Endodermal cell (in vitro differentiated cells): ENCODE measurements around the gene MGAT5. TPM values are rescaled to one million over a fixed set of nuclear protein-coding genes. Genes with fewer than 3 reads are reported as not detected.

Experiments
- DNase-seq: peaks from one replicate; pipeline ENCODE4 v3.0.0-alpha.2; 2017
- H3K27ac ChIP-seq: 2 replicates; pipeline ENCODE4 v1.5.1; 2013; ENCODE audit warnings: mild to moderate bottlenecking, low read depth, low read length, moderate library complexity
- H3K27me3 ChIP-seq: 2 replicates; pipeline ENCODE4 v1.6.1; 2013; ENCODE audit warnings: mild to moderate bottlenecking, low read length, moderate library complexity; ENCODE audit not compliant: insufficient read depth, control insufficient read depth, poor library complexity, severe bottlenecking
- H3K36me3 ChIP-seq: 2 replicates; pipeline ENCODE4 v1.7.0; 2013; ENCODE audit warnings: mild to moderate bottlenecking, low read length, moderate library complexity; ENCODE audit not compliant: control insufficient read depth, insufficient read depth
- H3K4me1 ChIP-seq: one replicate; pipeline ENCODE4 v1.7.0; 2013; ENCODE audit warnings: low read length; ENCODE audit not compliant: control insufficient read depth, insufficient read depth
- H3K4me3 ChIP-seq: 2 replicates; pipeline ENCODE4 v1.5.1; 2013; ENCODE audit warnings: mild to moderate bottlenecking, low read length, moderate library complexity
- H3K9ac ChIP-seq: 2 replicates; pipeline ENCODE4 v1.6.1; 2013; ENCODE audit warnings: mild to moderate bottlenecking, low read length, moderate library complexity; ENCODE audit not compliant: poor library complexity, severe bottlenecking; ENCODE audit errors: extremely low read depth
- H3K9me3 ChIP-seq: 2 replicates; pipeline ENCODE4 v1.6.1; 2013; ENCODE audit warnings: mild to moderate bottlenecking, low read length, moderate library complexity; ENCODE audit not compliant: control insufficient read depth
- H3K27ac Mint-ChIP-seq: 2 replicates; pipeline ENCODE4 v1.8.0; 2020; ENCODE audit warnings: mixed read lengths
- H3K27me3 Mint-ChIP-seq: 2 replicates; pipeline ENCODE4 v1.8.0; 2021; ENCODE audit warnings: mild to moderate bottlenecking, mixed read lengths; ENCODE audit not compliant: insufficient read depth
- H3K36me3 Mint-ChIP-seq: 2 replicates; pipeline ENCODE4 v1.8.0; 2020; ENCODE audit warnings: low read depth, mixed read lengths
- H3K4me1 Mint-ChIP-seq: 2 replicates; pipeline ENCODE4 v1.8.0; 2020; ENCODE audit warnings: mixed read lengths
- H3K4me3 Mint-ChIP-seq: 2 replicates; pipeline ENCODE4 v1.8.0; 2020; ENCODE audit warnings: mild to moderate bottlenecking, moderate library complexity, mixed read lengths
- H3K9me3 Mint-ChIP-seq: 2 replicates; pipeline ENCODE4 v1.8.0; 2020; ENCODE audit warnings: mild to moderate bottlenecking, mixed read lengths
- CTCF ChIP-seq: fragments of 200-600 bp; sonication (generic); conservative IDR thresholded peaks from 2 replicates; pipeline ENCODE4 v1.5.0; 2021; ENCODE audit warnings: antibody characterized with exemption, mild to moderate bottlenecking
- WGBS, 2 experiments: methylation state at CpG; one replicate each; pipeline versions ENCODE4 v1.1.5 to v1.1.7; 2013; ENCODE audit warnings: missing lambda C conversion rate in 2 of 2, mixed read lengths in 1 of 2; ENCODE audit not compliant: insufficient coverage in 1 of 2, insufficient read length in 1 of 2; 5-methylcytosine and 5-hydroxymethylcytosine counted together
- total RNA-seq, 2 donors: library from RNA; stranded (reverse); fragmentation: NEBNext Ultra II Directional in 1 of 2; extraction: Animal tissue kit (Norgen Biotek cat#: 25700) in 1 of 2; gene quantifications; 2 replicates in 1 of 2; 3 replicates in 1 of 2; pipeline ENCODE4 v1.2.1, GENCODE V29; 2021

MGAT5 gene
- total RNA-seq, 2 donors from 2014 or later = 57.2 to 78.4 TPM

GRCh38 chr2:134281815-134282419, 28.0 kb downstream of the MGAT5 start:
- no peaks in the 10 kb centered on the region for H3K4me1 ChIP-seq
- Mint-ChIP-seq H3K27ac (no peak overlapping the region), H3K4me3 (no peak overlapping the region), H3K4me1 (no peaks in the 10 kb centered on the region), H3K27me3 (no peaks in the 10 kb centered on the region), H3K36me3 (peaks cover 3% of the 10 kb centered on the region), H3K9me3 (no peaks in the 10 kb centered on the region)
- H3K36me3 ChIP-seq = no peaks in the 10 kb centered on the region
- no peak overlapping the region for H3K9ac ChIP-seq
- no peak overlapping the region for H3K27ac ChIP-seq
- WGBS, 2 experiments = 92 to 100% methylated on average over 2 to 5 of the region's 5 CpGs
- no peak for DNase-seq
- no peaks in the 10 kb centered on the region for H3K27me3 ChIP-seq
- no peak for TF ChIP-seq CTCF
- H3K4me3 ChIP-seq = no peak overlapping the region
- no peaks in the 10 kb centered on the region for H3K9me3 ChIP-seq

GRCh38 chr2:134282629-134283400, 28.9 kb downstream of the MGAT5 start:
- Mint-ChIP-seq H3K27me3 (no peaks in the 10 kb centered on the region), H3K9me3 (no peaks in the 10 kb centered on the region), H3K4me3 (no peak overlapping the region), H3K36me3 (peaks cover 3% of the 10 kb centered on the region), H3K4me1 (no peaks in the 10 kb centered on the region), H3K27ac (no peak overlapping the region)
- Histone ChIP-seq H3K9ac (no peak overlapping the region), H3K9me3 (no peaks in the 10 kb centered on the region), H3K4me3 (no peak overlapping the region), H3K4me1 (no peaks in the 10 kb centered on the region), H3K36me3 (no peaks in the 10 kb centered on the region), H3K27me3 (no peaks in the 10 kb centered on the region), H3K27ac (no peak overlapping the region)
- no peak for TF ChIP-seq CTCF
- WGBS, 2 experiments = 89 to 97% methylated on average over 4 of the region's 4 CpGs
- no peak for DNase-seq

- Histone ChIP-seq H3K4me3 (no peak overlapping the region), H3K27ac (no peak overlapping the region), H3K9me3 (no peaks in the 10 kb centered on the region), H3K4me1 (no peaks in the 10 kb centered on the region), H3K27me3 (no peaks in the 10 kb centered on the region), H3K36me3 (no peaks in the 10 kb centered on the region), H3K9ac (no peak overlapping the region)
- WGBS, 2 experiments = 90 to 96% methylated on average over 4 to 5 of the region's 5 CpGs
- Mint-ChIP-seq H3K9me3 (no peaks in the 10 kb centered on the region), H3K36me3 (peaks cover under 1% of the 10 kb centered on the region), H3K27me3 (no peaks in the 10 kb centered on the region), H3K4me1 (no peaks in the 10 kb centered on the region), H3K4me3 (no peak overlapping the region), H3K27ac (no peak overlapping the region)
- no peak for DNase-seq
- TF ChIP-seq CTCF = no peak
These were observed 29.8 kb downstream of the MGAT5 start for GRCh38 chr2:134283661-134284060.
